HT1080 (cell line): ENCODE results near the gene BRF1. TPM values are rescaled to one million over a fixed set of nuclear protein-coding genes. Genes with fewer than 3 reads are reported as not detected.
"Not testable (repeated sequence)": the region's sequence is repeated elsewhere in the genome, so short reads cannot be mapped to it uniquely, and the experiment has no call there.

ENCODE experiments used
- DNase-seq: peaks from one replicate; pipeline ENCODE4 v3.0.0-alpha.2; 2015; ENCODE audit warnings: low read depth
- total RNA-seq: library from RNA; depleted of rRNA; stranded (reverse); fragments of >200 nt; shearing (Covaris generic); gene quantifications from 2 replicates; pipeline ENCODE4 v1.2.3, GENCODE V29; 2014

The BRF1 gene
- total RNA-seq, 1 experiment from 2014 or later, result 25.6 TPM

DNA sequence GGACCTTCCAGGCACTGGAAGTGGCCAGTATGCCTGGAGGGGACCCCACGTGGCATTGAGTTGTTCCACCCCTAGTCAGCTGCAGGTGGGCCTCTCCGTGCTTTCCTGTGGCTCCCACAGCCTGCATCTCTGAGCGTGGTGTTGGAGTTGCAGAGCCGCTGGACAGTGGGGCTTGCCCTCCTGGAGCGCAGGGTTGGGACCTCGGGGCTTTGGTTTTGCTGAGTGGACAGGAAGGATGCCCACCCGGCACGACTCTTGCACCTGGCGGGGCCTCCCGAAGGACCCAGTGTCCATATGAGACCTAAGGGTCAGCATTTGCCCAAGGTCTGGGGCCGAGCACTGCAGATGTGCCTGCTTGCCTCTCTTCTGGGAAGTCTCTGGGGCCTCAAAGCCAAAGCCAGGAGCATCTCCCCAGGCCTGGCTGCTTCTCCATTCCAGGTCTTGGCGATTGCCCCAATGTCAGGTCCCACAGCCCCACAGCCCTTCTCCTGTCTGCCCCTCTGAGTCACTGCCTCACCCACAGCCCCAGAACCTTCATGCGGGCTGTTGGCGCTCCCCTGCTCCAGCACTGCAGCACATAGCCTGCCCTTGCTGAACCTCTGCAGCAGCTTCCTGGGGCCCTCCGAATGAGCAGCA lies 15.3 kb upstream of the BRF1 start:
- peak; percentile 37 for DNase-seq

DNA sequence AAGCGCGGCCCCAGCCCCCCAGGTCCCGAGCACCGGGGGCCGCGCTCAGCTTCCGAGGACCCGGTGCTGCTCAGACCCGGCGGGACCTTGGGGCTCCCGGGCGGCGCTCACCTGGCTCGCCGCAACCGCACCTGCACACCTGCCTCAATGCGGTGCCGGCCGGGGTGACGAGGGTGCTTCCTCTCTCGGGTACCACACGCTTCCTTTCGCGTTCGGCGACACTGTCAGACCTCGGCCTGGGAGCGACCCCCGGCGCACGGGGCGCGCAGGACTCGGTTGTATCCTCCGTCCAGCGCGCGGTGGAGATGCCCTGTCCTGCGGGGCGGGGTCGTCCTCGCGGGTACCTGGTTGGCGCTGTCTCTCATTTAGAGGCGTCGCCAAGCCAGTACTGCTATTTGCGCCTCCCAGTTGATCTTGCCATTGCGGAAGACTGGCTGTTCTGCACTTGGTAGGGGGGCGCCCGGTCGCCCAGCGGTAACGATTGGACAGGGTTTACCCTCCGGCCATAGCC lies 14.5 kb upstream of the BRF1 start:
- DNase-seq, result no peak

DNA sequence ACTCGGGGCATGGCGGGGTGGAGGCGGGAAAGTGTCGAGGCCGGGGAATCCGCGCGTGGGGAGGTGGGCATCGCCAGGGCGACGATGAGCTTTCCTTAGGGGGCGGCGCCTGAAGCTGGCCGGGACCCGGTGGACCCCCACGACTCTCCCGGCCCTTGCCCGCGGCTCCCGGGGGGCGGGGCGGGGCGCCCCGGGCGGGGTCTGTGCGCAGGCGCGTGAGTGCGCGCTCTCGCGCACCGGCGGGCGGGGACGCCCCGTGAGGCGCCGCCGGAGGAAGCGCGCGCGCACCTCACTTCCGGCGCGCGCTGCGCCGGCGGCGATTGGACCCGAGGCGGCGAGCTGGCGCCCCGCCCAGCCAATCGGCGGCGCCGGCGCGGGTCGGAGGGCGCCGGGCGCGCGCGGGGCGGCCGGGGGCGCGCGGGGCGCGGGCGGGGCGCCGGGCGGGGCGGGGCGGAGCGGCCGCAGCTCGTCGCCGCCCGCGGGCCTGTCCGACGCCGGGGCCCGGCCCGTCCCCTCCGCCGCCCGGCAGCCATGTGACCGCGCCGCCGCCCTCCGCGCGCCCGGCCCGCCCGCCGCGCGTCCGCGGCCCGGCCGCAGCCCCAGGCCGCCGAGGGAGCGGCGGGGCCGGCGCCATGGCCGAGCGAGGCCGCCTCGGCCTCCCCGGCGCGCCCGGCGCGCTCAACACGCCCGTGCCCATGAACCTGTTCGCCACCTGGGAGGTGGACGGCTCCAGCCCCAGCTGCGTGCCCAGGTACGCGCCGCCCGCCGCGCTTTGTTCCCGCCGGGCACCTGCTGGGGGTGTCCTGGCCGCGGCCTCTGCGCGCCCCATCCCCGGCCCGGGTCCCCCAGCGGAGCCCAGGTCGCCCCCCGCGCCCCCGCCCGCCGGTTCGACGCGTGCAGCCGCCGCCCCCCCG lies 13.7 kb upstream of the BRF1 start, which contains the start of gene PACS2:
PACS2 (plus strand) TSS at position 462 of the 914 bp plus-strand sequence; CDS start at position 633, 171 bp downstream.
- DNase-seq, result peak; percentile 53

DNA sequence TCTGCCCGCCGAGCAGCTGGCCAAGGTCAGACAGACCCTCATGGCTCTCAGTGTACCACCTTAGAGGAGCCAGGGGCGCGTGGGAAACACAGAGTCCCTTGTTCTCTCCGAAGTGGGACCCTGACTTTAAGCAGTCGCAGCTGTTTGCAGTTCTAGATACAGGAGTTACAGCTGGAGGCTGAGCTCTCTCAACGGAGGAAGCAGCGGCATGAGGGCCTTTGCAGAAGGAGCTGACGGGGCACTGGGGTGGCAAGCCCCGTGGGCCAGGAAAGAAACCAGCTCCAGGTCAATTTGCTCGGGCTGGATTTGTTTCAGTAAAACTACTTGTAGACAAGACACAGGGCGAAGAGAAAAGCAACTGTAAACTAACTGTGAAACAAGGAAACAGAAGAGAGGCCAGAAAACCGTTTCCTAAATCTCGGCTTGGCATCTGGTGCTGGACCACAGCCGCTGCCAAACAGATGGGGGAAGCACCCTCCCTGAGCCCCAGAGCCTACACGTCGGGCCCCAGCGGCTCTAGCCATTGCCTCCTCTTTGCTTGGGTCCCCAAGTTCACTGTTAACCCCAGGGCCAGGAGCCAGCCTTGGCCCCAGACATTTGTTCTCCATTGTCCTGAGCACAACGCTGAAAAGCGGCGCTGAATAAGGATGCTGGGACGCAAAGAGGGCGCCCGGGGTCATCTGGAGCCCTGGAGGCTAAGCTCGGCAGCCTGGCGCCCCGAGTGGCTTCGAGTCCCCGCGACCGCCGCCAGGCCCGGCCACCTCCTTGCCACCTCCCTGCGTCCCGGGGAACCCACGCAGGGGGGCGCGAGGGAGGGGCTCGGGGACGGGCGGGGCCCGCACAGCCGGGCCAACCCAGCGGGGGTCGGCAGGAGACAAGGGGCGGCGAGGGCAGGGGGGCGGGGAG lies 12.8 kb upstream of the BRF1 start:
- DNase-seq, result no peak

DNA sequence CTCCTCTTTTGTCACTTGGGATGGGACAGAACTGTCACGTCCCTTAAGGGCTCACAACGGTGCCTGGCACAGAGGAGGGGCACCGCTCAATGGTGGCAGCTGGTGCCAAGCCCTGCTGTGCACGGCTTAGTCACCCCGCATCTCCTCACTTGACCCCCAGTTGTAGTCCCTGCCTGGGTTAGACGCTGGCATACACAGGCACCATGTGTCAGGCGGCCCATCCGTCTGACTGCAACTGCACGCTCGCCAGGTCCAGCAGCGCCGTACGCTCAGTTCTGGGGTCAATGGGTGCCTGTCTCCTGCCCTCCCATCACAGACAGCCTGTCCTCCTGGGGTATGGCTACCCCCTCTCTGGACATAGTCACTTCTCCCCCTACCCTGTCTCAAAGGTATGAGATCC lies 12.2 kb upstream of the BRF1 start:
- DNase-seq, result no peak

DNA sequence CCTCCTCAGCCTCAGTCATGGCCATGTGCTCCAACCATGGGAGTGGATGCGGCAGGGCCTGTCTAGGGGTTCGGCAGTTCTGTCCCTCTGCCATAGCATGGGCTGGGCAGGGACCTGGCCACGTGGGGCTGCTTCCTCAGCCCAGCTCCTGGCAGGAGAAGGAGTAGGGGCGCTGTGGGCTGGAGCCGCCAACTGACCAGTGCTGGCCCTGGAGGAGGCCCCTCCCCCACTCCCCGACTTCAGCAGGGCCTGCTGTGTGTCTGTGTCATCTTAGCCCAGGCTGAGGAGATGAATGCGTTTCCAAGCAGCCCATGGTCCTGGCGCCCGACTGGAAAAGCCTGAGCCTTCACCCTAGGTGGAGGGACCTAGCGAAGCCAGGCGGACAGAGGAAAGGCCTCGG lies 11.0 kb upstream of the BRF1 start:
- no peak for DNase-seq

DNA sequence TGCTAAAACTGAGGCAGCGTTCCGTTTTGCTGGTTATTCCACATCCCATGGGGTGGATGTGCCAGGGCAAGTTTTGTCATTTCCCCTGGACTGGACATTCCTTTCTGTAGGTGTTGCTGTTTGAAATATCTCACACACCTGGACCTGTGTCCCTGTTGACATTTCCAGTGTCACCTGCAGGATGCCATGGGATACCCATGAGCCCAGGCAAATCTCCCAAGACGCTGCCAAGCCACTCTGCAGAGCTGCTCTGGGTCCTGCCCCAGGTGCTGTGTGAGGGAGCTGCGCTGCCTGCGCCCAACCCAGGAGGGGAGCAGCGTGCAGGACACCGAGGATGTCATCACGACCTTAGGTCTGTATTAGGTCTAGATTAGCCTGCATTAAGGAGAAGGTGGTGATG lies 8.6 kb upstream of the BRF1 start:
- no peak for DNase-seq

DNA sequence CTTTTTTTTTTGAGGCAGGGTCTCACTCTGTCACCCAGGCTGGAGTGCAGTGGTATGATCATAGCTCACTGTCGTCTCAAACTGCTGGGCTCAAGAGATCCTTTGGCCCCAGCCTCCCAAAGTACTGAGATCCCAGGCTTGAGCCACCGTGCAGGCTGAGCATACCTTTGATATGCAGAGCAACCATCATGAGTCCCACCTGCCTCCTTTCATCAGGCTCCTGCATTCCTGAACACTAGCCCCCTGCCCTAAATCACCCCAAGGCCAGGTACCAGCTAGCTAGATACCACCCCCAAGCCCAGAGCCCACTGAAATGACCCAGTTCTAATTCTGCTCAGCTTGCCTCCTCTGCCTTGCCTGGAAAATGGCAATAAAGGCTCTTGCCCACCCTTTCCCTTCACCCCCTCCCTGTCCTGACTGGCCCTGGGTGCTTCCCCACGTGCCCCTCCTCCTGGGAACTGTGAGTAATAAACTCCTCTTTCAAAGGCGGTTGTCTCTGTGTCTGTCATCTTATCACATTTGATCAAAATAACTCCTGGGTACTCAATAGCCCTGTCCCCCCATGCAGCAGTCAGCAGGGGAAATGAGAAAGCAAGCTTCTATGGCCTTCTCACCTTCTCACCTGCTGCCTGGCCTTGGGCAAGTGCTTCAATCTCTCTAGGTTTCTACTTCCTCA lies 6.4 kb upstream of the BRF1 start:
- DNase-seq, result no peak

DNA sequence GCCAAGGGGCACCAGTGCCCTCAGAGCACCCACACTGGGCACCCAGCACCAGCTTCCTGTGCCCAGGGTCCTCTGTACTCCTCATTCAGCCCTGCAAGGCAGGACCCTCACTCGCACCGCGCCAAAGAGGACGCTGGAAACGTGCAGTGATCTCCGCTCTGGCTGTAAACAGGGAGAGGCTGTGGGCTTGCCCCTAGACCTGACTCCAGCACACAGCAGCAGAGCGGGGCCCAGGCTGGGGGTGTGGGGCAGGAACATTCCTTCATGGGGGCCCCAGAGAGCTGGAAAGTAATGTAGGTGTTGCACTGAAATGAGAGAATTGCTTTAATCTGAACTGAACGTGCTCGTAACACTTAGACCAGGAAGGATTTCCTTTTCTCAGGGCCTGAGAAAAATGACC lies 5.0 kb upstream of the BRF1 start:
- DNase-seq, result no peak

DNA sequence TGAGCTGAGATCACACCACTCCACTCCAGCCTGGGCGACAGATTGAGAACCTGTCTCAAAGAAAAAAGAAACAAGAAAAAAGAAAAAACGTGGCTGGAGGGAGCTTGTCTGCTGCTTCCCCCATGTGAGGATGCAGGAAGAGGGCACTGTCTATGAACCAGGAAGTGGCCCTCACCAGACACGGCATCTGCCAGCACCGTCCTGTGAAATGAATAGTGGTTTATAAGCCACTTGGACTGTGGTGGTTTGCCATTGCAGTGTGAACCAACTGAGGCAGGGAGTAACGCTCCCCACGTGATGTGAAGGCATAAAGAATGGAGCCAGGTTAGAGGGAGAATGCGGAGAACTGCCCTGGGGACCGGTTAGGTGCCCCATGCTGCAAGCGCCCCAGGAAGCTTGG lies 4.5 kb upstream of the BRF1 start:
- no peak for DNase-seq

DNA sequence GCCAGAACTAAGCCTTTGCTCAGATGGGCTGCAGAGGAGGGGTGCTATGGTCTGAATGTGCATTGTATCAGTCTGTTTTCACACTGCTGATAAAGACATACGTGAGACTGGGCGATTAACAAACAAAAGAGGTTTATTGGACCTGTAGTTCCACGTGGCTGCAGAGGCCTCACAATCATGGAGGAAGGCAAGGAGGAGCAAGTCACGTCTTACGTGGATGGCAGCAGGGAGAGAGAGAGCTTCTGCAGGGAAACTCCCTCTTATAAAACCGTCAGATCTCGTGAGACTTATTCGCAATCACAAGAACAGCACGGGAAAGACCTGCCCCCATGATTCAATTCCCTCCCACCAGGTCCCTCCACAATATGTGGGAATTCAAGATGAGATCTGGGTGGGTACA lies 3.8 kb upstream of the BRF1 start:
- DNase-seq, result no peak

DNA sequence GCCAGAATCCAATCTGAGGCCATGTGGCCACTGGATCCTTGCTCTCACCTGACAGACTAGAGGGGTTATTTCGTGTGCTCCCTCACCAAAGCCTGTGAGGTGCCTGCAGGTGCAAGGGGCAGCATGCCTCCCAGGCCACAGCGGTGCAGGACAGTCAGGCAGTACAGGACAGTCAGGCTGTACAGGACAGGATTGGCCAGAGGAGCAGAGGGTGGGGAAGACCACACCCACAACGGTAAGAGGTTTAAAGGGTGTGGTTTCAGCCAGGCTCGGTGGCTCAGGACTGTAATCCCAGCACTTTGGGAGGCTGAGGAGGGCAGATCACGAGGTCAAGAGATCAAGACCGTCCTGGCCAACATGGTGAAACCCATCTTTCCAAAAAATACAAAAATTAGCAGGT lies 3.1 kb upstream of the BRF1 start:
- no peak for DNase-seq

DNA sequence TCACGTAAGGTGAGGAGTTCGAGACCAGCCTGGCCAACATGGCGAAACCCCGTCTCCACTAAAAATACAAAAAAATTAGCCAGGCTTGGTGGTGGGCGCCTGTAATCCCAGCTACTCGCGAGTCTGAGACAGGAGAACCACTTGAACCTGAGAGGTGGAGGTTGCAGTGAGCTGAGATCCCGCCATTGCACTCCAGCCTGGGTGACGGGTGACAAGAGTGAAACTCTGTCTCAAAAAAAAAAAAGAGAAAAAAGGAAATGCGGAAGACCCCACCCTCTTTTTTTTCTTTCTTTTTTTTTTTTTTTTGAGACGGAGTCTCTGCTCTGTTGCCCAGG lies 1.1 kb upstream of the BRF1 start:
- DNase-seq, result not testable (repeated sequence)

DNA sequence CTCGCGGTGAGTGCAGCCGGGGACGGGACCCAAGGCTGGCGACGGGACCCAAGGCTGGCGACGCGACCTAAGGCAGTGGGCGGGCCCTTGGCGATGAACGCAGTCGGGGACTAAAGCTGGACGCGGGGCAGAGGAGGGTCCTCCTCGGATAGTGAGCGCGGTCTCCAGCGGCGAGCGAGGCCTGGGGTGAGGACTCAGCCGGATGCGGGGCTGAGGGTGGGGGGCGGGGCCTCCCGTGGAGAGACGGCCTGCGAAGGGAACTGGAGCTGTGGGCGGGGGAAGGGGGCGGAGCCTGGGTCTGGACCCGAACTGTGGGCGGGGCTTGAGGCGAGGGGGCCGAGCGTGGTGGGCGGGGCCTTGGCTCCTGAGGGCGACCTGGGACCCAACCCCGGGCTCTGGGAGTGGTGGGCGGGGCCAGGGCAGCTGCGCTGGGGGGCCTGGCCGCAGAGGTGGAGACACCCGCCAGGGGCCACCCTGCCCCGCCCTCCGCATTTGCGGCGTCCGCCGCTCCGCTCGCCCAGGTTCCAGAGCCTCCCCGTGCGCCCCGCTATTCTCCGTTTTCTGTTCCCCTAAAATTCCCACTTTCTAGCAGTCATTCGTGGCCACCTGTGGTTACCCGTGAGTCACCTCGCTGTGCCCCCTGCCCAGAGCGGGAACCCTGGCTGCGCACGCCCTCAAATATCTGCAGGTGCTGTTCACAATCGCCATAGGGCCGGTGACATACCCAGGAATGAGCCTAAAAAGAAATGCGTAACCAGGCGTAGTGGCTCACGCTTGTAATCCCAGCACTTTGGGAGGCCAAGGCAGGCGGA lies 508 bp upstream of the BRF1 start:
- DNase-seq, result no peak

DNA sequence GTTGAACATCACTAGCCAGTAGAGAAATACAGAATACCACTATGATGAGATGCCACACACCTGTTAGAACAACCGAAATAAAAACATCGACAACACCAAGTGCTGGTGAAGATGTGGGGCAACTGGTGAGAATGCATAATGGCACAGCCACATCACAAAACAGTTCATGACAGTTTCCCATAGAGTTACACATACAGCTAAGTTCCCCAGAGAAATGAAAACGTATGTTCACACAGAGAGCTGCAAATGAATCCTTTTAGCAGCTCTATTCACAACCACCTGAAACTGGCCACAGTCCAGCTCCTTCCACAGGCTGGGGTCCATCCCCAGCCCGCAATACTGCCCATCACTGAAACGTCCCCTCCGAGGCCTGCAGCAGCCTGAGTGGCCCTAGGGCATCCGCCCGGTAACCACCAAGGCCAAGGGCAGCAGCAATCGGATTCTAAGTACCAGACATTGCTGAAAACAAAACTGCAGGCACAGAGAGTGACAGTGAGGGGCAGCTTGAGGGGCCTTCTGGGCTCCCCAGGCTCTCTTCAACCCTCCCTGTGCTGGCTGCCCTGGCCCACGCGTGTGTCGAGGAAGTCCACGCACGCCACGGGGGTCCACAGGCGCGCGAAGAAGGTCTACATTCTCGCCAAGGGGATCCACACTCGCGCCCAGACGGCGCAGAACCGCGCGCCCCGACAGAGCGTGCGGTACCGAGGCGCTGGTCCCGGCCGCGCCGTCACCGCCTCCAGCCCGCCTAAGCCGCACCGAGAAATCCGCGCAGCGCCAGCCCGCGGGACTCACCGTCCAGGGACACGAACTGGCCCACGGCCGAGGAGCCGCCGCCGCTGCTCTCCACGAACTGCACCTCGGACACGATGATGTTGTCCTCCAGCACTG lies 903 bp downstream of the BRF1 start:
- no peak for DNase-seq

DNA sequence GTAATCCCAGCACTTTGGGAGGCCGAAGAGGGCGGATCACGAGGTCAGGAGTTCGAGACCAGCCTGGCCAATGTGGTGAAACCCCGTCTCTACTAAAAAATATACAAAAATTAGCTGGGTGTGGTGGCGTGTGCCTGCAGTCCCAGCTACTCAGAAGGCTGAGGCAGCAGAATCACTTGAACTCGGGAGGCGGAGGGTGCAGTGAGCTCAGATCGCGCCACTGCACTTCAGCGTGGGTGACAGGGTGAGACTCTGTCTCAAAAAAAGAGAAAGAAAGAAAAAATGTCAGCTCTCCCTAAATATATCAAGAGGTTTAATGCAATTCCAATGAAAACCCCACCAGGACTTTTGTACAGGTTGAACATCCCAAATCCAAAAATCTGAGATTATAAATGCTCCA lies 3.5 kb downstream of the BRF1 start:
- not testable (repeated sequence) for DNase-seq

DNA sequence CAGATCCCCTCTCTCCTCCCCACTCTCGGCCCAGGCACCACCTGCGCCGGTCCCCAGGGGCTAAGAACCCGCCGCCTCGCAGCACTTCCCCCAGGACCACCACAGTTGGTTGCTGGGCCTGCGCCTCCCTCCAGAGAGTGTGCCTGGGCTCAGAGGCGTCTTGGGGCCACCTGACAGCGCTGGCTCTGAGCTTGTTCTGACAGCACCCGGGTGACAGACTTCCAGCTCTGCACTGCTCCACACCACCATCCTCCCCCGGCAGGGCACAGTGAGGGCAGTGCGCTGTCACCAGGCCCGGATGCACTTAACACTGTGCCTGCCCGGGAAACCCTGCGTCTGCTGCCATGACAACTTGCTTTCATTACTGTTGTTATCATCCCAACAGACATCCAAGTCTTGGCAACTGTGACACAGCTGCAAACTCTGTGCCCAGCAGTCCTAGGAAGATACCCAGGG lies 6.6 kb downstream of the BRF1 start:
- DNase-seq, result peak; percentile 17

DNA sequence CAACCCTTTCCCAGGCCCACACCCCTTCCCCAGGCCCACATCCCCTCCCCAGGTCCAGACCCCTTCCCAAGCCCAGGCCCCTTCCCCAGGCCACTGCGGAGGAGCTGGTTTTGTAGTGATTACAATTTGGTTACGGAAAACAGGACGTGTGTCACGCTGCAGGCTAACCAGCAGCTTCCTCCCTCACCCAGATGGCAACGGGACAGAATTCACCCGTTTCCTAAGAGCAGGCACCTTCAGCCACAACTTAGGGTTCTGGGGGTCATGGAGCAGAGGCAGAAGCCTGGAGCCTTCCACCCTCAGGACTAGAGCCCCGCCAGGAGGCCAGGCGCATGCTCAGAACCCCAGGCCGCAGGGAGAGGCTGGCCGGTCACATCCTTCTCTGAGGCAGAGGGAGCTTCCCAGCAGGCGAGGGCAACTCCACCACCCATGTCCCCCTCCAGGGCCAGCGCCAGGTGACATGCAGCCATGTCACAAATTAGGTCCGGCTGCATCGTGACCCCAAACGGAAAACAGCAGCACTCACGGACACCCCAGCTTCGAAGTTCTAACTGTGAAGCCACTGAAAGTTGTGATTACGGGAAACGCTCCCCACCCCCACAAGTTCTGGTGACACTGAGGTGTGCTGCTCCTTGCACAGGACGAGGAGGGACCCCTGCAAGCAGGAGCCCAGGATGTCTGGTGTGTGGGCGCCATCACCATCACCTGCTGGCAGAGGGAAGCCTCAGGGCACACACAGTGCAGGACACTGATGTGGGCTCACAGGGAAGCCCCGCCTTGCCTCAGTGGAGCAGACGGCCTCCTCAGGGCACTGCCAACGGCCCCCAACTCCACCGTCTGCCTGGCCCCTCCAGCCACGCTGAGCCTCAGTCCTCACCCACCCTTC lies 7.7 kb downstream of the BRF1 start:
- no peak for DNase-seq
